ENCODE data around the gene RPTN.
"Not testable (repeated sequence)": the region's sequence is repeated elsewhere in the genome, so short reads cannot be mapped to it uniquely, and the experiment has no call there.

RPTN gene

DNA sequence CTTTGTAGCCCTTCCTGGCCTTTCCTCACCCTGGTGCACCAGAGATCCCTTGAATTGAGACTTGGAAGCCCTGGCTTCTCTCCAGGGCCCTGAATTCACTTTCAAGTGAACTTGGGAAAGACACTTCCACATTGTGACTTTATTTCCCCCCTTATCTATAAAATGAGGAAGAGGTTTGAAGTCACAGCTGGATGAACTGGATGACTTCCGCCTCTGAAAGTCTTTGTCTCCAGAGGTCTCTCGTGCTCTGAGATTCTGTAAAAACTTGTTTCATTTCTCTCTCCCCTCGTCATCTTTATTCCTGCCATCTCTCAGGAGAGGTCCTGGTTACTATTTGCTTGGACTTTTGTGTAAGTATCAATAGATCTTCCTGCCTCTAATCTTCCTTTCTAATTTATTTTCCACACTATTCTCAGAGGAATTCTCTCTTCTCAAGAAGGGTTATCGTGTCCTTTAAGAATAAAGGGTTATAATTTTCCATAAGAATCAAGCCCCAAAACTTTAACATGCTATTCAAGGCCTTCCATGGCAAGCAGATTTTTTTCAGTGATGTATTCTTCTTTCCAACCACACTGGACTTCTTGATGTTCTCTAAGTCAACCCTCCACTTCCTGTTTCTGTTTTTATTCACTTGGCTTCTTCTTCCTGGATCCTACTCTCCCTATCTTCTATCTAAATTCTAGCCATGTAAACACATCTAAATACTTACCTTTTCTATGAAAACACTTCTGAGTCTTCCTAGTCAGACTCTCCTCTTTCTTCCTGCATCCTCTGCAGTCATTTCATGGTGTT, 6.5 kb upstream of the RPTN start:
- DNase-seq (ENCODE audit: low read depth, low spot score): no peak

DNA sequence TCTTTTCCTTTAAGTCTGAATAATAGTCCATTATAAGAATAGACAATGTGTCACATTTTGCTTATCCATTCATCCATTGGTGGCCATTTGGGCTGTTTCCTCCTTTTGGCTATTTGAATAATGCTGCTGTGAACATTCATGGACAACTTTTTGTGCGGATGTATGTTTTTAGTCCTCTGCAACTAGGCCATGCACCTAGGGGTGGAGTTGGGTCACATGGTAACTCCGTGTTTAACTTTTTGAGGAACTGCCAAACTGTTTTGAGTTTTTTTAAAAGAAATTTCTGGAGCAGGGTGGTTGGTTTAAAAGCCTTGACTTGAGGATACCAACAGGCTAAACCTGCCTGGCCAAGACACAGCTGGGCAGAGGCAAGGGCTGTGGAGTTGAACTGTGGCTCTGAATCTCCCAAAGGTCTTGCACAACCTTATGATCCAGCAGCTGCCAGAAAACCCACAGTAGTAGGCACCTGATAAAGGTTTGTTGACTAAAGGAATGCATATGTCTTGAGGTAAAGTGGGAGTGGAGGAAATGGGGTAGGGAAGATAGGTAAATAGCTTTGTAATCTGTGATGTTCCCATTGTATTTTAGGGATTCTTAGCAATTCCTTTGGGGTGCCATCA, 5.6 kb upstream of the RPTN start:
- DNase-seq (ENCODE audit: low read depth, low spot score): no peak

DNA sequence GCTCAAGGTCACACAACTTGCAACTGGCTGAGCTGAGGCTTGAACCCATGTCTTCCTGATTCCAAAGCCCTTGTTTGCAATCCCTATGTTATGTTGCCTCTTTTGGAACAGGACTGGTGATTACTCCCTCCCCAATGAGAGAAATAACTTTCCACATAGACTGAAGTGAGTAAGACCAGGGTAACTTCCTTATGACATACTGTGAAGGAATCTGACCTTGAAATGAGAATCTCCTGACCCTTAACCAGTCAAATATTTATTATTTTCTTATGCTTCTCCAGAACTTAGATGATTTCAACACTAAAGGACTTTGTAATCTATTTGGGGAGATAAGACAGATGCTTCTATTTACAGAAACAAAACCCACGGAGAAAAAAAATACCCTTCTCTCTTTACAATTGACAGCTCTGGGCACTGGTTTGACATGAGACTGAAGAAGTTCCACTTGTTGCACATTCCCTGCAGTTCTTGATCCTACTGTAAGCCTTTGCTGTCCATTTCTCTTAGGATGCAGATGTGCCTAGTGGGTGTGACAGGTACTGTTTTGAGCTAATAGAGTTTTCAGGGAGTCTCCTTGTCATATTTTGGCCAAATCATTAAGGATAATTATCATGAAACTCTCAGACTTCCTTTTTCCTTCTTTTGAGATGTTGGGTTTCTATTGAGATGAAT, 3.9 kb upstream of the RPTN start:
- DNase-seq (ENCODE audit: low read depth, low spot score): no peak

DNA sequence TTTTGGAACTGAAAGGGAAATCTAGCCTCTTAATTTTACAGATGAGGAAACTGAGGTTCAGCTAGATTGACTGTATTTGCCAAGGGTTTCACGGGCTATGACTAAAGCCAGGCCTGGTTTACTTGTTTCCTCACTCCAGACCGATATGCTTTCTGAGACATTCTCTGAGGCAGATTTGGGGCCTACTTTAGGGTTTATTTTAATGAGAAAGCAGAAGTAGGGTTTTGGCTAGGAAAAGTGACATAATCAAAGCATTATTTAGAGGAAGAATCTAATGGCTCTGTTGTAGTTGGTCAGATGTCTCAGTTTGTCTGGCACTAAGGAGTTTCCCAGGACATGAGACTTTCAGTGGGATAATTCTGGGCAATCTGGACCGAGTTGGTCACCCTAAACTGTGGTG, 1.5 kb upstream of the RPTN start:
- DNase-seq (ENCODE audit: low read depth, low spot score): no peak

DNA sequence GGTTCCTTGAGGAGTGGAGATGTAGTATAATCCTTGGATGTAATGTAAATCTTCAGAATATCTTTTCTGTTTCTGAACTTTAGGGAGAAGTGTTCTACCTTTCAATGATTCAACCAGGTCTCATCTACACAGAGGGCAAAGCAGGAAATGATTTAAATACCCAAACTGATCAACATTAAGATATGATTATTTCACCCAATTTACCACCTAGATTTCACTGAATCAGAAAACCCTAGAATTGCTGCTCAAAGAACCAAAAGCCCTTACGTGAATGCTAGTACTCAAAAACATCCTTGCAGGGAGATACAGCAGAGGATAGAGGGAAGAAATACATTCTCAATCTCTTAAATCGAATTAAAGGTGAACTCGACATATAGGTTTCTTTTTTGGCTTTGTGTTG, 5.0 kb downstream of the RPTN start:
- DNase-seq (ENCODE audit: low read depth, low spot score): no peak

DNA sequence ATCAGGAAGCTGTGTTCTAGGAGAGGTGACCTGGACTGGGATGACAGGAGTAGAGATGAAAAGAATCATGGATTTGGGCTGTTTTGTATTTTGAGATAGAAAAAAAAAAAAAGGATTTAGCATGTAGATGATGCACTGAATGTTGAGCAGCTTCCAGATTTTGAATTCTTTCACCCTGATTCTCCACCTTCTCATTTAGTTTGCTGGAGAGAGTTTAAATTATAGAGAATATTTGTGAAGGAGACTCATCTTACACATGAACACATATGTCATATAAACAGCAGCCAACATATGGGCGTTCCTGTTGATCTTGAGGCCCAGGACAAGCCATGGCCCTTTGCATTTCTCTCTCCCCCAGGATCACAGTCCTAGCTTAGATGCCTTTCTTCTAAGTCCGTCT, 7.4 kb downstream of the RPTN start:
- DNase-seq (ENCODE audit: low read depth, low spot score): no peak

DNA sequence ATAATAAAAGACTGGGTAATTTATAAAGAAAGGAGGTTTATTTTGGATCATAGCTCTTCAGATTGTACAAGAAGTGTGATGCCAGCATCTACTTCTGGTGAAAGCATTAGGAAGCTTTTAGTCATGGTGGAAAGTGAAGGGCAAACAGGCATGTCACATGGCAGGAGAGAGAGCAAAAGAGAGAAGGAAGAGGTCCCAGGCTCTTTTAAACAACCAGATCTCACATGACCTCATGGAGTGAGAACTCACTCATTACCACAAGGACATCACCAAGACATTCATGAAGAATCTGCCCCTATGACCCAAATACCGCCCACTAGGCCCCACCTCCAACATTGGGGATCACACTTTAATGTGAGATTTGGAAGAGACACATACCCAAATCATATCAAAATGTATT, 10.0 kb downstream of the RPTN start:
- DNase-seq (ENCODE audit: low read depth, low spot score): no peak

DNA sequence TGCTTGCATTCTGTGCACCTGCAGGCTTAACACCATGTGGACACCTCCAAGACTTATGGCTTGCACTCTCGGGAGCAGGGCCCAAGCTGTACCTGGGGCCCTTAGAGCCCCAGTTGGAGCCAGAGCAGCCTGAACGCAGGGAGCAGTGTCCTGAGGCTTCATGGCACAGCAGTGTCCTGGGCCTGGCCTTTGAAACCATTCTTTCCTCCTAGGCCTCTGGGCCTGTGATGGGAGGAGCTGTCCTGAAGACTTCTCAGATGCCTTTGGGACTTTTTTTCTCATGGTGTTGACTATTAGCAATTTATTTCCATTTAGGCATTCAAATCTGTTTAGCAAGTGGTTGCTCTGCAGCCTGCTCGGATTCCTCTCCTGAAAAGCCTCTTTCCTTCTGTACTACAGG, 11.0 kb downstream of the RPTN start:
- DNase-seq (ENCODE audit: low read depth, low spot score): no peak

DNA sequence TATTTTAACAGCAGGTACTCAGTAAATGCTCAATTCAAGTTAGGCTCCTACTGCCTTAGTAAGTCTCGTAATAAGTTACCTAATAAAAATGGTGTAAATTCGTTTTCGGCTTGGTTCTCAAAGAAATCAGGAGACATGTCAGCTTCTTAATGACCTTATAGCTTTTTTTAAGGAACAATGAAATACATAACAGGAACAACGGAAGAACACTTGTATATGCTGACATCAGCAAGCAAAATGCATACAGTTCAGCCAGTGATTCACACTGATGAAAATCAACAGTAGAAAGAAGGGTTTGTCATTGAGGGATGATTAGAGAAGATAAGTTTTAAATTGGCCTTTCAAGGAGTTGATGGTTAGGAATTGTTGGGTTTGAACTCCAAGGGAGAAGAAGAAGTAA, 13.3 kb downstream of the RPTN start:
- no peak for DNase-seq (ENCODE audit: low read depth, low spot score)

DNA sequence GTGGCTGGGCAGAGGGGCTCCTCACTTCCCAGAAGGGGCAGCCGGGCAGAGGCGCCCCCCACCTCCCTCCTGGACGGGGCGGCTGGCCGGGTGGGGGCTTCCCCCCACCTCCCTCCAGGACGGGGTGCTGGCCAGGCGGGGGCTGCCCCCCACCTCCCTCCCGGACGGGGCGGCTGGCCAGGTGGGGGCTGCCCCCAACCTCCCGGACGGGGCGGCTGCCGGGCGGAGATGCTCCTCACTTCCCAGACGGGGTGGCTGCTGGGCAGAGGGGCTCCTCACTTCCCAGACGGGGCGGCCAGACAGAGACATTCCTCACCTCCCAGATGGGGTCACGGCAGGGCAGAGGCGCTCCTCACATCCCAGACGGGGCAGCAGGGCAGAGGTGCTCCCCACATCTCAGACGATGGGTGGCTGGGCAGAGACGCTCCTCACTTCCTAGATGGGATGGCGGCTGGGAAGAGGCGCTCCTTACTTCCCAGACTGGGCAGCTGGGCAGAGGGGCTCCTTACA, 14.3 kb downstream of the RPTN start:
- DNase-seq (ENCODE audit: low read depth, low spot score): not testable (repeated sequence)

DNA sequence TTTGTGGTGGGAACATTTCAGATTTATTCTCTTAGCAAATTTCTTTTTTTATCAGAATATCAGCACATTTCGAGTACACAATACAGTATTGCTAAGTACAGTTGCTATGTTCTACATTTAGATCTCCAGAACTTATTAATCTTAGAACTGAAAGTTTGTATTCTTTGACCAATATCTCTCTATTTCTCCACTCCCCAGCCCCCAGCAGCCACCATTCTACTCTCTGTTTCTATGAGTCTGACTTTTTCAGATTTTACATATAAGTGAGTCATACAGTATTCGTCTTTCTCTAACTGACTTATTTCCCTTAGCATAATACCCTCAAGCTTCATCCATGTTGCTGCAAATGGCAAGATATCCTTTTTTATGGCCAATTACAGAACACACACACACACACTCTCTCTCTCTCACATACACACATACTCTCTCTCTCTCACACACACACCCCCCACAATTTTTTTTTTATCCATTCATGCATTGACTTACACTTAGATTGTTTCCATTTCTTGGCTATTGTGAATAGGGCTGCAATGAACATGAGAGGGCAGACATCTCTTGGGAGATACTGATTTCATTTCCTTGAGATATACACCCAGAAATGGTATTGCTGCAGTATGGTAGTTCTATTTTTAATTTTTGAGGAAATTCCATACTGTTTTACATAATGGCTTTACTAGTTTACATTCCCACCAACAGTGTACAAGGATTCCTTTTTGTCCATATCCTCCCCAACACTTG, 15.7 kb downstream of the RPTN start:
- no peak for DNase-seq (ENCODE audit: low read depth, low spot score)

DNA sequence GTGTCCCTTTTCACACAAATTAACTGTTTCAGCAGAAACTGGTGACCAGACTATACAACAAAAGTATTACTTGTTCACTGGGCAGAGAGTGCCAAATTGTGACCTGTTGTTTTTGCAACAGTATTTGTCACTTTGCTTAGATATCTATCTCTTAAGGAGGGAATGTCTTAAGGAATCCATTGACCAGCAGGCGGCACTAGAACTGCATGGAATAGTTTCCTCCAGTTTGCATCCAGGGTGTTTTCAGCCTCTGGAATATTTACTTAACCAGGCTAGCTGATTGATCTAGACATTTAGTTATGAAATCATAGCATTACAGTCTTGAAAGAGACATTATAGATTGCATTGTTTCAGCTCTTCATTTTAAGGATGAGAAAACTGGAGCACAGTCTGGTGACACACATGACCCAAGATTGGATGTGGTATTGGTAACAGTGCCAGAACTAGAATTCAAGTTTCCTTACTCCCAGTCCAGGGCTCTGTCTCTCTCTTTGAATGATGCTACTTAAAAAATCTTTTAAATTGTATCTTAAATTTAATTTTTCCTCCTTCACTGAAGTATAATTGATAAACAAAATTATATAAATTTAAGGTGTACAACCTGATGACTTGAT, 16.9 kb downstream of the RPTN start:
- DNase-seq (ENCODE audit: low read depth, low spot score): peak; percentile 4

DNA sequence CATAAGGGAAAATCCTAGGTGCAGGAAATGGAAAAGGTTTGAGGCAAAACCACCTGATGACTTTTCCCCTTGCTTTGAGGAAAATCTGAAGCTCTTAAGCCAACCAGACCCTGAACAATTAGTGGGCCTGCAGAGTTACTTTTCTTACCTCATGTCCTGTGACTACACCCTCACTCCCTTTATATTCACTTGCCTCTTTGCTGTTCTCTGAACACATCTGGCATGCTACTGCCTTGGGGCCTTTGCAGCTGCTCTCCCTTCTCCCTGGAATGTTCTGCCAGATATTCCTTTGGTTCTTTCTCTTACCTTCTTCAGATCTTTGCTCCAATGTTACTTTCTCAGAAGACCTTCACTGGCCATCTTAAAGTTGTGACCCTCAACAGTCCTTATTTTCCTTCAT, 21.8 kb downstream of the RPTN start:
- no peak for DNase-seq (ENCODE audit: low read depth, low spot score)

DNA sequence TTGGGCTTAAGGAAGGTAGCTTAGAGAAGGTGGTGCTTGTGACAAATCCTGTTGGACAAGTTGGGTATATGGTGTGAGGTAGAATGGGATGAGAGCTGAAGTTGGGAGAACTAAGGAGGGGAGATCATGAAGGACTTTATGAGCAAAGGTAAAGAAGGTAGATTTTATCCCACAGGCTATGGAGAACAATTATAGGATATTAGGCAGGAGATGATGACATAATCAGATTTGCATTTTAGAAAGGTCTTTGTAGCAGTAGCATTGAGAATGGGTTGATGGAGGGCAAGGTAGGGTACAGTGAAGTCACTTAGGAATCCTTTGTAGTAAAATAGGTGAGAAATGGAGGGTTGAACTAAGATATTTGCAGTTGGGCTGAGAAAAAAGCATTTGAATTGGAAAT, 28.8 kb downstream of the RPTN start:
- no peak for DNase-seq (ENCODE audit: low read depth, low spot score)

DNA sequence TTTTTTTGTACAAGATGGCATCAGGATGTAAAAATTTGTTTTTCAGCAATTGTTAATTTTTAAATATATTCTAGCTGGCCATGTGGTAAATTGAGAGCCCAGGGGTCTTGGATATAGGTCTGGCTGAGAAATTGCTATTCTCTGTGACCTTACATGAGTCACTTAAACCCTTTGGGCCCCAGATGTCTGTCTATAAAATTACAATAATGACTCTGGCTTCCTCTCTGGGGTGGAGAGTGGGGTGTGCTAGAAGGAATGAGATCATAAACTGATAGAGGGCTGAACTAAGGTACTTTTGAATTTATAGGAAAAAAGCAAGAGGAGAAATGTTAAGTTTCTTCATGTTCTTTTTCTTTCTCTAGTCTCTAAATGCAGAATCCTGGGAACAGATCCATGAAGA, 31.4 kb downstream of the RPTN start:
- DNase-seq (ENCODE audit: low read depth, low spot score): no peak

DNA sequence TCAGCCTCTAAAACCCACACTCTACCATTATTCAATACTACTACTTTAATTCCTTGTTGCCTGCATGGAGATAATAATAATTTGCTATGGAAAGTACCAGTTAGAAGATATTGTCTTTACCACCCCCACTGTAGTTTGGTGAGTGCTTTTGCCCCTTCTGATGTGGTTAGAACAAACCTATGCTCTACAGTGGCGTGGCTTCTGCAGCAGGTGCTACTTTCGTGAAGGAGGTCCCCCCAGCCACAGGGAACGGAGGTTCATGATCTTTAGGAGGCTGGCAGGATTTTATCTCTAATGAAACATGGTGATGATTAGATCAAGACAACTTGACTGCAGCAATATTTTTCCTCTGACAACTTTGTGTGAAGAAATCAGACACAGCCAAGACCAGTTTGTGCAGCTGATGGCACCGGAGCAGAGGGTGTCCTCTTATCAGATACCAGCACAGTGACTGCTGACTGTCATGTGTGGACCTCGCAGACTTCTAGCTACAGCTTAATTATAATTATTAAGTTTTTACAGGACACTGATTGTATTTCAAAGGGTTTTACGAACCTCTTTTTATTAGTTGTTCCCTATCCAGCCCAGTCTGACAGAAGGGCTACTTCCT, 33.1 kb downstream of the RPTN start:
- DNase-seq (ENCODE audit: low read depth, low spot score): no peak

DNA sequence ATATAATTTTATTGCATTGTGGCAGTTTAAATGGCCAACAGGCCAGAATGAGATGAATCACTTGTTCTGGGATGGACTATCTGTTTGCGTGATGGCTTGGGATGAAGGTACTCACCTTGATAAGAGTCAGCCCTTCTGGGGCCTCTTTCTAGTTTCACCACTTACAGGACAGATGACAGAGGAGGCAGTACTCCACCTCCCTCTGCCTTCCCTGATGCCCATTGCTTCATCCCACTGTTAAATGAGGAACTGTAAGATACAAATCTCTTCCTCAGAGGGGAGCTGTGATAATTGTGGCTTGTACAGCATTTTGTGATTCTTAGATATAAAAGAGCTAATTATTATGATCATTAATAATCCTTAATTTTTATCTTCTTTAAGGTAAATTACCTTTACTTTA, 40.1 kb downstream of the RPTN start:
- DNase-seq (ENCODE audit: low read depth, low spot score): no peak

DNA sequence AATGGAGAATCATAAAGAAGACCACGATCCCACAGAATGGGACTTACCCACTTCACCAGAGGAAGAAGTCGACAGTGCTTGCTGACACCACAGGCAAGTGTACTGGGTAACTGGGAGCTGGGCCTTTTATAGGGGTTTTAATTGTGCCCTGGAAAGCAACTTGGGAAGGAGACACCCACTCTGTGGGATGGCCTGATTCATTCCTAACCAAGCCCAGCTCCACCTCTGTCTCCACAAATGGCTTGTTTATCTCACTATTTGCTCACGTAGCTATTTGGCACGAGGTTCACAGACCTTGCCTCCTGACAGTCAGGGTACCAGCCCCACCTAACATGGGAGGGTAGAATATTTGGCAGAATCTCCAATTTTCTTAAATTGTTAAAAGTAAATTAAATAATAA, 43.7 kb downstream of the RPTN start, which contains the start of gene TCHH:
Gene TCHH (minus strand): TSS at position 101 of the 400 bp plus-strand sequence. CDS start 1,364 bp downstream, outside the sequence.
- no peak for DNase-seq (ENCODE audit: low read depth, low spot score)

DNA sequence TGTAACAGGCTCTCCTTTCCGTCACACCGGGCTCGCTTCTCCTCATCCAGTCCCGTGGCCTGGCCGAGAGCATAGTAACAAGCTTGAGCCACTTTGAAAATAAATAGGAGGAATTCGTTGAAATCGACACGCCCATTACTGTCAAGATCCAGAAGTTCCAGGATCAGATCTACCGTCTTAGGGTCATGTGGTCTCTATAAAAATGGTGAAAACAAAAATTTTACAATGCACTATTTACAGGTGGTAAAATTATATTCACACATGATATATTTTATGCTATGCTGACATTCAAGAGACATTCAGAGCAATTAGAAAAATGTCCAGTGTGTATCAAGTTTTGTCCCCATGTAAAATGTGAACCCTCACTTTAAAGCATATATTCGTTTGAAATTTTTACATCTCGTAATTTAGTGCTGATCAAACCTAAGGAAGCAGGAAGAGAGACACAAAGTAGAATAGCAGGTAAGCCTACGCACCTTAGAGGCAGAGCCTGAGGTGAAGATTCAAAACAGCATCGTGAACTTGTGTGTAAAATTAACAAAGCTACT, 46.1 kb downstream of the RPTN start:
- no peak for DNase-seq (ENCODE audit: low read depth, low spot score)

DNA sequence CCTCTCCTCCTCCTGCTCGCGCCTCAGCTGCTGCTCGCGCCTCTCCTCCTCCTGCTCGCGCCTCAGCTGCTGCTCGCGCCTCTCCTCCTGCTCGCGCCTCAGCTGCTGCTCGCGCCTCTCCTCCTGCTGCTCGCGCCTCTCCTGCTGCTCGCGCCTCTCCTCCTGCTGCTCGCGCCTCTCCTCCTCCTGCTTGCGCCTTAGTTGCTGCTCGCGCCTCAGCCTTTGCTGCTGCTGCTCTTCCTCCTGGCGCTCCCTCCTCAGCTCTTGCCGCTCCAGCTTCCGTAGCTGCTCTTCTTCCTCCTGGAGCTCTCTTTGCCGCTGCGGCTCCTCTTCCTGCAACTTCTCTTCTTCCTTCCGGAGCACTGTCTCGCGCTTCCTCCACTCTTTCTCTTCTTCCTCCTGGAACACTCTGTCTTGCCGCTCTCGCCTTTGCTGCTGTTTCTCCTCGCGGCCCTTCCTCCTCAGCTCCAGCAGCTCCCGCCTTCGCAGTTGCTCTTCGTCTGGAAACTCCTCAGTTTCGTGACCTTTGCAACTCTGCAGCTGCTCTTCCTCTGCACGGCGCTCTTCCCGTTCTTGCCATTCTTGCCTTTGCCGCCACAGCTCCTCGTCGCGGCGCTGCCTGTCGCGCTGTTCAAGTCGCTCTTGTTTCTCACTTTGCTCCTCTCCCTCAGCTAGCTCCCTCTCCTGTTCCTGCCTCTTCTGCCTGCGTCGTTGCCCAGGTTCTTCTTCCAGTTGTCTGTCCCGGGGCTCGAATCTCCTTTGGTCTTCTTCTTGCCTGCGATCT, 46.7 kb downstream of the RPTN start:
- peak; percentile 17 for DNase-seq (ENCODE audit: low read depth, low spot score)

Data from ELF-1 (cell line).